NCI-H2227 (cell line): Measurements from ENCODE around the gene ADAMTS12.

Experiments used
- DNase-seq: peaks from one replicate; lab custom pipeline; 2025; ENCODE audit not compliant: unreplicated experiment; lab: John Stamatoyannopoulos, UW

Gene ADAMTS12

GRCh38 chr5:33608344-33609041, 283.3 kb downstream of the ADAMTS12 start:
- no peak for DNase-seq

- no peak for DNase-seq
These were observed 287.3 kb downstream of the ADAMTS12 start for GRCh38 chr5:33604503-33604902.

- no peak for DNase-seq
These were observed 289.9 kb downstream of the ADAMTS12 start for GRCh38 chr5:33601881-33602280.

GRCh38 chr5:33595303-33595702, 296.5 kb downstream of the ADAMTS12 start:
- no peak for DNase-seq

GRCh38 chr5:33594006-33594405, 297.8 kb downstream of the ADAMTS12 start:
- DNase-seq: no peak

- no peak for DNase-seq
These were observed 299.5 kb downstream of the ADAMTS12 start for GRCh38 chr5:33592245-33592644.

GRCh38 chr5:33588654-33589372, 303.0 kb downstream of the ADAMTS12 start:
- DNase-seq: peak; percentile 11

GRCh38 chr5:33583332-33583731, 308.5 kb downstream of the ADAMTS12 start:
- no peak for DNase-seq

- no peak for DNase-seq
These were observed 309.4 kb downstream of the ADAMTS12 start for GRCh38 chr5:33582417-33582816.

- no peak for DNase-seq
These were observed 312.0 kb downstream of the ADAMTS12 start for GRCh38 chr5:33579789-33580188.

GRCh38 chr5:33579152-33579551, 312.6 kb downstream of the ADAMTS12 start:
- no peak for DNase-seq

- DNase-seq: no peak
These were observed 314.8 kb downstream of the ADAMTS12 start for GRCh38 chr5:33576726-33577590.

- no peak for DNase-seq
These were observed 326.5 kb downstream of the ADAMTS12 start for GRCh38 chr5:33565324-33565723.

GRCh38 chr5:33563983-33564908, 327.5 kb downstream of the ADAMTS12 start:
- DNase-seq: no peak

GRCh38 chr5:33563530-33563929, 328.3 kb downstream of the ADAMTS12 start:
- no peak for DNase-seq

GRCh38 chr5:33558489-33558888, 333.3 kb downstream of the ADAMTS12 start:
- DNase-seq: no peak

GRCh38 chr5:33557605-33558004, 334.2 kb downstream of the ADAMTS12 start:
- no peak for DNase-seq

GRCh38 chr5:33556330-33557328, 335.2 kb downstream of the ADAMTS12 start:
- no peak for DNase-seq

GRCh38 chr5:33549982-33550567, 341.7 kb downstream of the ADAMTS12 start:
- DNase-seq: no peak
